ENCODE results near the gene C1QL4.

DNA sequence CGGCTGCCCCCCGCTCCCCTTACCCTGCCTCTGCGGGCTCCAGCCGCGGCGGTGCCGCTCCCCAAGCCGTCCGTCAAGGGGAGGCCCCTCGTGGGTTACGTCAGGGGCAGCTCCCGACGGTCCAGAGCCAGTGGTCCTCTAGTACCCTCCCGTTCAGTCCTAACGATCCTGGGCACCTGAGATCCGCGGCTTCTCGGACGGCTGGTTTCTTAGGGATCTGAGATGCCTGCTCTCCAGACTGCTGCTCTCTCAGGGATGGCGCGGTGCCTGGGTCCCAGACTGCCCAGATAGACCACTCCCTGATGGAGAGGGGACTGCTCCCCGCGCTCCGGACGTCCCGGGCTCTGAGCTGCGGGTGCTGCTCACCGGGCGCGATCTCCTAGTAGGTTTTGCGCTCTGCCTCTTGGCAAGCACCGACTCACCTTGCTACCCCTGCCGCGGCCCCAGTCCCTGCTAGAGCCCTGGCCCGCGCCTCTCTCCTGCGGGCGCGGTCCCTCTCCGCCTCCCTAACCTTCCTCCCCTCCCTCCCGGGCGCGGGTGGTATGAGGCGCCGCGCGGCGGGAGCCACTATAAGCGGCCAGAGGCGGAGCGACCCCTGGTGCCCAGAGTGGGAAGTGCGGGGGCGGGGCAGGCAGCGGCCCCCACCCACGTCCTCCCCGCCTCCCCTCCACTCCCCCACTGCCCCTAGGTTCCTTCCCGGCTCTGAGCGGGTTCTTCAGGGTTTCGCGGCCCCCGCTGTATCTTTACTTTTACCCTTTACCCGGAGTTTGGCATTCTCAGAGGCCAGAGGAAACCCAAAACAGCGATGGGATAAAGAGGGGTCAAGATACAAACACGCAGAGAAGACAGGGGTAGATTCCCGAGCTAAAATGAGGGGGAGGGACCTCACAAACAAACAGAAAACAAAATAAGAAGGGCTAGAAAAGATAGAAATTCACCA is at the start of gene C1QL4:
- TF ChIP-seq, protein P1, sequence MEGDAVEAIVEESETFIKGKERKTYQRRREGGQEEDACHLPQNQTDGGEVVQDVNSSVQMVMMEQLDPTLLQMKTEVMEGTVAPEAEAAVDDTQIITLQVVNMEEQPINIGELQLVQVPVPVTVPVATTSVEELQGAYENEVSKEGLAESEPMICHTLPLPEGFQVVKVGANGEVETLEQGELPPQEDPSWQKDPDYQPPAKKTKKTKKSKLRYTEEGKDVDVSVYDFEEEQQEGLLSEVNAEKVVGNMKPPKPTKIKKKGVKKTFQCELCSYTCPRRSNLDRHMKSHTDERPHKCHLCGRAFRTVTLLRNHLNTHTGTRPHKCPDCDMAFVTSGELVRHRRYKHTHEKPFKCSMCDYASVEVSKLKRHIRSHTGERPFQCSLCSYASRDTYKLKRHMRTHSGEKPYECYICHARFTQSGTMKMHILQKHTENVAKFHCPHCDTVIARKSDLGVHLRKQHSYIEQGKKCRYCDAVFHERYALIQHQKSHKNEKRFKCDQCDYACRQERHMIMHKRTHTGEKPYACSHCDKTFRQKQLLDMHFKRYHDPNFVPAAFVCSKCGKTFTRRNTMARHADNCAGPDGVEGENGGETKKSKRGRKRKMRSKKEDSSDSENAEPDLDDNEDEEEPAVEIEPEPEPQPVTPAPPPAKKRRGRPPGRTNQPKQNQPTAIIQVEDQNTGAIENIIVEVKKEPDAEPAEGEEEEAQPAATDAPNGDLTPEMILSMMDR (IDR thresholded peaks at IDR 0.05), result peak; percentile 95
- no peak for TF ChIP-seq CHD4 (IDR thresholded peaks at IDR 0.05; ENCODE audit: borderline replicate concordance)
- TF ChIP-seq, protein P2, sequence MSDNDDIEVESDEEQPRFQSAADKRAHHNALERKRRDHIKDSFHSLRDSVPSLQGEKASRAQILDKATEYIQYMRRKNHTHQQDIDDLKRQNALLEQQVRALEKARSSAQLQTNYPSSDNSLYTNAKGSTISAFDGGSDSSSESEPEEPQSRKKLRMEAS (IDR thresholded peaks at IDR 0.05), result peak; percentile 34; the same call in 1 of the 2 replicates
